Hepatocyte (in vitro differentiated cells): Measurements from ENCODE around the gene TP53I11. TPM values are rescaled to one million over a fixed set of nuclear protein-coding genes. Genes with fewer than 3 reads are reported as not detected.

Source experiments
- DNase-seq: peaks from one replicate; pipeline ENCODE4 v3.0.0-alpha.2; 2016; ENCODE audit warnings: low spot score
- H2AFZ ChIP-seq: fragments of 200-600 bp; sonication (generic); 2 replicates; pipeline ENCODE4 v1.6.0; 2016; ENCODE audit warnings: antibody characterized with exemption, mild to moderate bottlenecking
- H3K27ac ChIP-seq: fragments of 200-600 bp; sonication (generic); 2 replicates; pipeline ENCODE4 v1.5.1; 2016; ENCODE audit warnings: mild to moderate bottlenecking
- H3K27me3 ChIP-seq: fragments of 200-600 bp; sonication (generic); 2 replicates; pipeline ENCODE4 v1.6.1; 2016
- H3K36me3 ChIP-seq: fragments of 200-600 bp; sonication (generic); replicated peaks from 2 replicates; pipeline ENCODE4 v1.5.1; 2016; ENCODE audit warnings: low read depth; ENCODE audit not compliant: insufficient read depth
- H3K4me1 ChIP-seq: fragments of 200-600 bp; sonication (generic); 2 replicates; pipeline ENCODE4 v1.5.1; 2016; ENCODE audit warnings: mild to moderate bottlenecking, moderate library complexity; ENCODE audit not compliant: insufficient read depth
- H3K4me2 ChIP-seq: fragments of 200-600 bp; sonication (generic); 2 replicates; pipeline ENCODE4 v1.6.0; 2016
- H3K4me3 ChIP-seq: fragments of 200-600 bp; sonication (generic); 2 replicates; pipeline ENCODE4 v1.5.1; 2016; ENCODE audit warnings: mild to moderate bottlenecking
- H3K79me2 ChIP-seq: fragments of 200-600 bp; sonication (generic); 2 replicates; pipeline ENCODE4 v1.6.0; 2017; ENCODE audit warnings: mild to moderate bottlenecking
- H3K9me2 ChIP-seq: fragments of 200-600 bp; sonication (generic); replicated peaks from 2 replicates; pipeline ENCODE4 v1.6.0; 2017; ENCODE audit warnings: mild to moderate bottlenecking; ENCODE audit not compliant: insufficient read depth
- H3K9me3 ChIP-seq: fragments of 200-600 bp; sonication (generic); 2 replicates; pipeline ENCODE4 v1.5.1; 2016; ENCODE audit warnings: low read depth, mild to moderate bottlenecking
- H4K20me1 ChIP-seq: fragments of 200-600 bp; sonication (generic); 2 replicates; pipeline ENCODE4 v1.6.0; 2016; ENCODE audit warnings: mild to moderate bottlenecking; ENCODE audit not compliant: insufficient read depth, poor library complexity, severe bottlenecking
- EZH2 ChIP-seq: fragments of 200-600 bp; sonication (generic); IDR thresholded peaks from 2 replicates; pipeline ENCODE4 v1.6.1; 2016; ENCODE audit warnings: antibody characterized with exemption, mild to moderate bottlenecking, borderline replicate concordance
- EZH2phosphoT487 ChIP-seq: fragments of 200-600 bp; sonication (generic); IDR thresholded peaks from one replicate; pipeline ENCODE4 v1.6.1; 2018; ENCODE audit warnings: antibody characterized with exemption, mild to moderate bottlenecking, low read depth, moderate library complexity; ENCODE audit not compliant: unreplicated experiment, severe bottlenecking
- WGBS: methylation state at CpG from one replicate; pipeline ENCODE4 v1.1.6; 2016; ENCODE audit warnings: low lambda C conversion rate; ENCODE audit errors: missing lambda C conversion rate; 5-methylcytosine and 5-hydroxymethylcytosine counted together
- polyA plus RNA-seq: library from polyadenylated mRNA; unstranded; fragments of >200 nt; fragmentation: Nextera tagmentation; extraction: Ambion mirVana; gene quantifications from 2 replicates; pipeline ENCODE4 v1.2.1, GENCODE V29; 2016
- total RNA-seq: library from RNA; depleted of rRNA; stranded (reverse); fragments of >200 nt; gene quantifications from 2 replicates; pipeline ENCODE4 v1.2.3, GENCODE V29; 2014
- TF ChIP-seq, protein P1 (sequence below): fragments of 200-600 bp; sonication (generic); IDR thresholded peaks from 2 replicates; pipeline ENCODE4 v1.5.1; 2016; ENCODE audit warnings: antibody characterized with exemption, mild to moderate bottlenecking; ENCODE audit not compliant: poor library complexity

Gene TP53I11
- total and polyA plus RNA-seq, 2 experiments from 2014 or later, result 15.4 to 41.8 TPM

DNA sequence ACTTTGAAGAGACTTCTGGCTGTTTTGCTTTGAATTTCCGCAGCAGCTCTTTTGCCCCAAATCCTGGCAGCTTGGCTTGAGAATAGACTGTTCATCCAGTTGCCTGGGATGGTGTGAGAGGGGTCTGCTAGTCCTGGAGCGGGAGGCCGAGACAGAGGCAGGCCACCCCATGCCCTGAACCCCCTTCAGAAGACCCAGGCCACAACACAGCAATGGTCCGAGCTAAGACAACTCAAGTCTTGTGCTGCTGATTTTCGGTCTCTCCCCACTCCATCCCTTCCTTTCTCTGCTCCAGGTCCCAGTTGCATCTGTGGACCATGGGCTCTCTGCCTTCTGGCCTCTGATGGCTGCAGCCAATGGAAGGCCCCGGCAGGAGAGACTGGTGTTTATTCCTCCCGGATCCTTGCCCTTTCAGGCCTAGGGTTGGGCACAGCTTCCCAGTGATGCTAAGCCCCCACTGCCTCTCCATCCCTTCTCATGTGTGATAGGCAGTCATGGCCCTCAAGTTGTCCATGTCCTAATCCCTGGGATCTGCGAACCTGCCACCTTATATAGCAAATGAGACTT is 31.9 kb upstream of the TP53I11 start:
- no peak overlapping the region for H3K4me3 ChIP-seq
- no peaks in the 10 kb centered on the region for H3K79me2 ChIP-seq
- H3K9me3 ChIP-seq, result no peaks in the 10 kb centered on the region
- H3K27ac ChIP-seq, result no peak overlapping the region
- no peaks in the 10 kb centered on the region for H3K36me3 ChIP-seq
- no peaks in the 10 kb centered on the region for H4K20me1 ChIP-seq
- no peaks in the 10 kb centered on the region for H3K27me3 ChIP-seq
- TF ChIP-seq EZH2phosphoT487, result no peak
- TF ChIP-seq EZH2, result no peak
- TF ChIP-seq, protein P1, sequence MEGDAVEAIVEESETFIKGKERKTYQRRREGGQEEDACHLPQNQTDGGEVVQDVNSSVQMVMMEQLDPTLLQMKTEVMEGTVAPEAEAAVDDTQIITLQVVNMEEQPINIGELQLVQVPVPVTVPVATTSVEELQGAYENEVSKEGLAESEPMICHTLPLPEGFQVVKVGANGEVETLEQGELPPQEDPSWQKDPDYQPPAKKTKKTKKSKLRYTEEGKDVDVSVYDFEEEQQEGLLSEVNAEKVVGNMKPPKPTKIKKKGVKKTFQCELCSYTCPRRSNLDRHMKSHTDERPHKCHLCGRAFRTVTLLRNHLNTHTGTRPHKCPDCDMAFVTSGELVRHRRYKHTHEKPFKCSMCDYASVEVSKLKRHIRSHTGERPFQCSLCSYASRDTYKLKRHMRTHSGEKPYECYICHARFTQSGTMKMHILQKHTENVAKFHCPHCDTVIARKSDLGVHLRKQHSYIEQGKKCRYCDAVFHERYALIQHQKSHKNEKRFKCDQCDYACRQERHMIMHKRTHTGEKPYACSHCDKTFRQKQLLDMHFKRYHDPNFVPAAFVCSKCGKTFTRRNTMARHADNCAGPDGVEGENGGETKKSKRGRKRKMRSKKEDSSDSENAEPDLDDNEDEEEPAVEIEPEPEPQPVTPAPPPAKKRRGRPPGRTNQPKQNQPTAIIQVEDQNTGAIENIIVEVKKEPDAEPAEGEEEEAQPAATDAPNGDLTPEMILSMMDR, result no peak
- no peak overlapping the region for H3K4me2 ChIP-seq
- no peak for DNase-seq
- no peak overlapping the region for H2AFZ ChIP-seq
- no peaks in the 10 kb centered on the region for H3K9me2 ChIP-seq
- peaks cover 23% of the 10 kb centered on the region for H3K4me1 ChIP-seq
- WGBS, result 94% methylated on average over 8 of the region's 8 CpGs

DNA sequence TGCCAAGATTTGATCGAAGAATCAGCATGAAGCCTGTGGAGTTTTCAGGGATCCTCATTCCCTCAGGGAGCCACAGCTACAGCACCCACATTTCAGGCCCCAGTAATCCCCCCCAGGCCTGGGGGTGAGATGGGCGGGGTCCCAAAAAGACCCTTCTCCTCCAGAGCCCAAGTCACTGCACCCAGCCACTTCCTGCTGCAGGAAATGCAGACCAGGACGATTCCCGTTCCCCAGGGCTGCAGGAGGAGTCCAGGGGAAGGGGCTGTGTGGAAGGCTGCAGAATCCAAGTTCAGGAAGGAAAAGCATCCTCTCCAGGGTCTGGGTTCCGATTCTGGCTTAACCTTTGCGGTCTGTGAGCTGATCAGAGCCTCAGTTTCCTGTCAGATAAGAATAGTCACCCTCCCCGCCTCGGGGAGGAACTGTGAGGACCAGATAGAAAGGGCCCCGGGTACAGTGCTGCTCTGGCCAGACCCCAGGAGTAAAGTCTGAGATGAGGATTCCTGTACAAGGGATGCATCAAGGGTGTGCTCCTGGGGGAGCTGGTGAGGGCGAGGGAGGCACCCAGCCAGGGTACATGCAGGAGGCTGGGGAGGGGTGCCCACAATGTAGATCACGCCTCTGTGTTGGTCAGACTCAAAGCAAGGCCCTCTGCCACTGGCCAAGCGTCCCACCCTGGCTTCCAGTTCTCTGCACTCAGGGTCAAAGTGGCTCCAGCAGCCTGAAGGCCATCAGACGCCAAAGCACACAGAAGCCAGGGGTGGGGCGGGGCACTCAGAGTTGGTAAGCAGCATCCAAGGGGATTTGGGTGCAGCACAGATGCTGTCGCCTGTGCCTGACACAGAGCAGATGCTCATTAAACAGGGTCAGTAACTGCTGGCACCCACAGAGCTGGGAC is 30.1 kb upstream of the TP53I11 start:
- Histone ChIP-seq H3K4me1 (peaks cover 34% of the 10 kb centered on the region), H3K27ac (no peak overlapping the region), H3K9me3 (no peaks in the 10 kb centered on the region), H3K9me2 (no peaks in the 10 kb centered on the region), H3K36me3 (no peaks in the 10 kb centered on the region), H3K4me2 (no peak overlapping the region), H3K27me3 (no peaks in the 10 kb centered on the region), H3K4me3 (no peak overlapping the region), H2AFZ (no peak overlapping the region), H3K79me2 (no peaks in the 10 kb centered on the region), H4K20me1 (no peaks in the 10 kb centered on the region)
- WGBS, result 85% methylated on average over 15 of the region's 15 CpGs
- DNase-seq, result no peak
- TF ChIP-seq, protein P1, result no peak
- TF ChIP-seq EZH2, result no peak
- TF ChIP-seq EZH2phosphoT487, result no peak

DNA sequence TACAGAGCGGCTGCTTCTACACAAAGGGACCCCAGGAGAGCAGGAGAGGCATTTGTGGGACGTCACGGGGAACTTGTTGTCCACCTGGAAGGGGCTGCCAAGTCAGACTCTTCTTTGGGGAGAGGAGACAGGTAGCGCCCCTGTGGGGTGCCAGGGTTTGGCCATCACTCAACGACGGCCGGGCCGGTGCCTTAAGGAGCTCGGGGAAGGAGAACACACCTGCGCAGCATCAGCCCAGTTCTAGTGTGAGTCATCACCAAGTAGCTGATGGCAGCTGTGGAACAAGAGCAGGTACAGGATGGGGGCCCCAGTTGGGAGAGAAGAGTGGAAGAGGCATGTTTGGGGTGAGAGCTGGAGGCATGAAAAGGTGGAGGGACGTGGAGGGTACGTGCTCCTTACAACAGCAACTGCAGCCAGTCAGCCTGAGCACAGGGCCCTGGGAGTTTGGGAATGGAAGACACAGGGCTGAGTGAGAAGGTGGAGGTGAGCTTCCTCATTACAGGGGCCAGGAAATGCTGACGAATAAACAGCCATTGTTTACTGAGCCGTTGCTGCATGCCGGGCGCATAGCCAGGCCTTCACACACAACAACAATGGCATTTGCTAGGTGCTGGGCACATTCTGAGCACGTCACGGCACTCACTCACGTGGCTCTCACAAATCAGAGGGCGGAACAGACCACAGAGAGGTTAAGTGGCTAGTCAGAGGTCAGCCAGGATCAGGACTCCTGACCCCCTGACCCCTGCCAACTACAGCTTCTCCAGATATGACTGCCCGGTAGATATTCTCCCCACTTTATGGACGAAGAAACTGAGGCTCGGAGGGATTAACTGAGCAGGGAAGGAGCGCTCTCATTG is 29.1 kb upstream of the TP53I11 start:
- TF ChIP-seq EZH2 (no peak), EZH2phosphoT487 (no peak)
- TF ChIP-seq, protein P1, result no peak
- H3K4me1 ChIP-seq, result peaks cover 34% of the 10 kb centered on the region
- H3K9me3 ChIP-seq, result no peaks in the 10 kb centered on the region
- 66% methylated on average over 24 of the region's 24 CpGs for WGBS
- peak overlapping the region; percentile 57 for H3K27ac ChIP-seq
- no peaks in the 10 kb centered on the region for H3K79me2 ChIP-seq
- H3K4me3 ChIP-seq, result no peak overlapping the region
- no peaks in the 10 kb centered on the region for H4K20me1 ChIP-seq
- no peaks in the 10 kb centered on the region for H3K27me3 ChIP-seq
- DNase-seq, result no peak
- no peak overlapping the region for H2AFZ ChIP-seq
- H3K36me3 ChIP-seq, result no peaks in the 10 kb centered on the region
- H3K9me2 ChIP-seq, result no peaks in the 10 kb centered on the region
- no peak overlapping the region for H3K4me2 ChIP-seq
